ENCODE results near the gene ZNF555.

DNA sequence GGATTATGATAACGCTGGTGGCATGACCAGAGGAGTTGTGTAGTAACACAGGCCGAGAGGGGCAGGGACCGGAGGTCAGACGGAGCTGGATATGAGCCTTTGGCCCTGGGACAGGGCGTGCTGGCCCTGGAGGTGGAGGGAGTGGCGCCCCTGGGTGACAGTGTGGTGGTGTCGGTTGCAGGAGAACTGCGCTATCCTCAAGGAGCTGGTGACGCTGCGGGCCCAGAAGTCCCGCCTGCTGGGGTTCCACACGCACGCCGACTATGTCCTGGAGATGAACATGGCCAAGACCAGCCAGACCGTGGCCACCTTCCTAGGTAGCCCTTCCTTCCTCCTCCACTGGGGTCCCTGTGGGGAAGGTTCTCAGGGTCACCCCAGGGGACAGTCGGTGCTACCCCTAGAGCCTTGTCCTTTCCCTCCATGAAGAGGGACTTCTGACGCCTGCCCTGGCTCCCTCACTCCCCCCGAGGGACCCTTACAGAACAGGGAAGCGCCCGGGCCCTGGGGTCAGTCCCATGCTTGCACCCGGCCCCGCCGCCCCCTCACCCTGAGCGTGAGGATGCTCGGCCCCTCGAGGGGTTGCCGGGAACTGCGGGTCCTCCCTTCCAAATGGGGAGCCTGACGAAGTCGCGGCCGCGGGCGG lies 34.4 kb upstream of the ZNF555 start:
- TF ChIP-seq POLR2AphosphoS5 (IDR thresholded peaks at IDR 0.05; ENCODE audit: low read depth, low read length): no peak
- TF ChIP-seq SIN3A (IDR thresholded peaks at IDR 0.05; ENCODE audit: borderline replicate concordance, insufficient read depth, low read length): no peak
- TF ChIP-seq TAF1 (IDR thresholded peaks at IDR 0.05; ENCODE audit: borderline replicate concordance, insufficient read depth, low read length): no peak
- TF ChIP-seq, protein P1, sequence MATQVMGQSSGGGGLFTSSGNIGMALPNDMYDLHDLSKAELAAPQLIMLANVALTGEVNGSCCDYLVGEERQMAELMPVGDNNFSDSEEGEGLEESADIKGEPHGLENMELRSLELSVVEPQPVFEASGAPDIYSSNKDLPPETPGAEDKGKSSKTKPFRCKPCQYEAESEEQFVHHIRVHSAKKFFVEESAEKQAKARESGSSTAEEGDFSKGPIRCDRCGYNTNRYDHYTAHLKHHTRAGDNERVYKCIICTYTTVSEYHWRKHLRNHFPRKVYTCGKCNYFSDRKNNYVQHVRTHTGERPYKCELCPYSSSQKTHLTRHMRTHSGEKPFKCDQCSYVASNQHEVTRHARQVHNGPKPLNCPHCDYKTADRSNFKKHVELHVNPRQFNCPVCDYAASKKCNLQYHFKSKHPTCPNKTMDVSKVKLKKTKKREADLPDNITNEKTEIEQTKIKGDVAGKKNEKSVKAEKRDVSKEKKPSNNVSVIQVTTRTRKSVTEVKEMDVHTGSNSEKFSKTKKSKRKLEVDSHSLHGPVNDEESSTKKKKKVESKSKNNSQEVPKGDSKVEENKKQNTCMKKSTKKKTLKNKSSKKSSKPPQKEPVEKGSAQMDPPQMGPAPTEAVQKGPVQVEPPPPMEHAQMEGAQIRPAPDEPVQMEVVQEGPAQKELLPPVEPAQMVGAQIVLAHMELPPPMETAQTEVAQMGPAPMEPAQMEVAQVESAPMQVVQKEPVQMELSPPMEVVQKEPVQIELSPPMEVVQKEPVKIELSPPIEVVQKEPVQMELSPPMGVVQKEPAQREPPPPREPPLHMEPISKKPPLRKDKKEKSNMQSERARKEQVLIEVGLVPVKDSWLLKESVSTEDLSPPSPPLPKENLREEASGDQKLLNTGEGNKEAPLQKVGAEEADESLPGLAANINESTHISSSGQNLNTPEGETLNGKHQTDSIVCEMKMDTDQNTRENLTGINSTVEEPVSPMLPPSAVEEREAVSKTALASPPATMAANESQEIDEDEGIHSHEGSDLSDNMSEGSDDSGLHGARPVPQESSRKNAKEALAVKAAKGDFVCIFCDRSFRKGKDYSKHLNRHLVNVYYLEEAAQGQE (IDR thresholded peaks at IDR 0.05; ENCODE audit: insufficient read depth in 1 of 2, low read depth in 2 of 2, low read length in 2 of 2): no peak
